AG09309 (cell line): ENCODE measurements around the gene C4orf36.

Experiments
- DNase-seq: peaks from one replicate; pipeline ENCODE4 v3.0.0-alpha.2; 2010; ENCODE audit warnings: low read depth
- H3K4me3 ChIP-seq: 2 replicates; pipeline ENCODE4 v1.5.1; 2011; ENCODE audit warnings: mild to moderate bottlenecking, low read depth, low read length, moderate library complexity; ENCODE audit not compliant: control insufficient read depth
- CTCF ChIP-seq: IDR thresholded peaks from 2 replicates; pipeline ENCODE4 v1.5.1; 2011; ENCODE audit warnings: mild to moderate bottlenecking, low read depth, low read length, inconsistent platforms; ENCODE audit not compliant: insufficient read depth, control insufficient read depth; ENCODE audit errors: missing control alignments

The C4orf36 gene

GRCh38 chr4:86910820-86911684, 18.8 kb upstream of the C4orf36 start:
- no peak for TF ChIP-seq CTCF
- DNase-seq: no peak
- H3K4me3 ChIP-seq: no peak overlapping the region

GRCh38 chr4:86910369-86910768, 18.1 kb upstream of the C4orf36 start:
- H3K4me3 ChIP-seq: no peak overlapping the region
- no peak for DNase-seq
- no peak for TF ChIP-seq CTCF

GRCh38 chr4:86909546-86910295, 17.5 kb upstream of the C4orf36 start:
- no peak overlapping the region for H3K4me3 ChIP-seq
- no peak for TF ChIP-seq CTCF
- DNase-seq: no peak

- DNase-seq: no peak
- H3K4me3 ChIP-seq: no peak overlapping the region
- no peak for TF ChIP-seq CTCF
Measured at GRCh38 chr4:86908251-86908657, 16.0 kb upstream of the C4orf36 start.

- DNase-seq: no peak
- TF ChIP-seq CTCF: no peak
- H3K4me3 ChIP-seq: no peak overlapping the region
Measured at GRCh38 chr4:86901864-86902263, 9.6 kb upstream of the C4orf36 start.

GRCh38 chr4:86898562-86898961, 6.3 kb upstream of the C4orf36 start:
- TF ChIP-seq CTCF: peak; percentile 18
- no peak for DNase-seq
- H3K4me3 ChIP-seq: no peak overlapping the region
